SK-N-MC (cell line): ENCODE measurements around the gene MCRIP2.
A peak's percentile ranks its signal among the peaks of the same experiment; 100 is the strongest.

ENCODE experiments used
- EZH2 ChIP-seq: fragments of 200-600 bp; sonication (generic); IDR thresholded peaks from one replicate; pipeline ENCODE4 v1.6.1; 2017; ENCODE audit warnings: antibody characterized with exemption
- FOXP2 ChIP-seq: optimal IDR thresholded peaks from 2 replicates; pipeline ENCODE3; 2011; ENCODE audit warnings: mild to moderate bottlenecking, moderate library complexity; ENCODE audit not compliant: insufficient read depth; ENCODE audit errors: extremely low read length, control extremely low read depth
- POLR2AphosphoS5 ChIP-seq: IDR thresholded peaks from 2 replicates; pipeline ENCODE4 v1.6.1; 2012; ENCODE audit warnings: mild to moderate bottlenecking, low read depth, low read length, borderline replicate concordance

DNA sequence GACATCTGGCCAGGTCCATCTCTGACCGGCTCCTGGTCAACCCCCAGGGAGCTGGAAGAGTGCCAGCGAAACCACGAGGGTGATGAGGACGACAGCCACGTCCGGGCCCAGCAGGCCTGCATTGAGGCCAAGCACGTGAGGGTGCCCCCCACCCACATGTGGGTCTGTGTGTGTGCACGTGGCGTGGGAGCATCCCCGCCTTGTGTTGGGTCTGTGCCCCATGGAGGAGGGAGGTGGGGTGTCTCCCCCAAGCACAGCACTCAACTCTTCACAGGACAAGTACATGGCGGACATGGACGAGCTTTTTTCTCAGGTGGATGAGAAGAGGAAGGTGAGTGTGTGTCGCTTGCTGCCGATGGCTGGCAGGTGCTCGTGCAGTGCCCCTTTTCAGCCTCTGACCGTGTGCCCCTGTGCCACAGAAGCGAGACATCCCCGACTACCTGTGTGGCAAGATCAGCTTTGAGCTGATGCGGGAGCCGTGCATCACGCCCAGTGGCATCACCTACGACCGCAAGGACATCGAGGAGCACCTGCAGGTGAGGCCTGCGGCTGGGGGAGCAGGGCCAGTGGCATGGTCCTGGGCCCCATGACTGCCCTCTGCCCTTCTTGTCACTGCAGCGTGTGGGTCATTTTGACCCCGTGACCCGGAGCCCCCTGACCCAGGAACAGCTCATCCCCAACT, 40.3 kb downstream of the MCRIP2 start:
- TF ChIP-seq EZH2 (no peak), FOXP2 (no peak), POLR2AphosphoS5 (peak; percentile 60)
